ENCODE results near the gene VPS13C. TPM values are rescaled to one million over a fixed set of nuclear protein-coding genes. Genes with fewer than 3 reads are reported as not detected.

VPS13C gene
- total and polyA plus RNA-seq, 12 donors: 18.9 to 114 (median 55.2) TPM

GRCh38 chr15:62057341-62057980 lies 2.8 kb downstream of the VPS13C start:
- Histone ChIP-seq H3K4me3 (no peak overlapping the region), H3K27ac (no peak overlapping the region), H3K4me1 (replicated peaks in 1 of 2) (peaks cover 16 to 35% of the 10 kb centered on the region in 2 donors), H3K36me3 (replicated peaks in 1 of 2) (no peaks in the 10 kb centered on the region), H3K27me3 (no peaks in the 10 kb centered on the region), H3K9me3 (replicated peaks in 1 of 3) (no peaks in the 10 kb centered on the region)
- no peak for TF ChIP-seq CTCF (IDR thresholded peaks at IDR 0.05)
- no peak for TF ChIP-seq POLR2A (IDR thresholded peaks at IDR 0.05)
- WGBS, 4 donors: 76 to 83% (median 81%) methylated on average over 4 of the region's 4 CpGs
- no peak for DNase-seq
- intact Hi-C loops (cut with DNase I): no loop called here

- no peak overlapping the region for H3K27ac ChIP-seq
- peaks cover 28 to 52% of the 10 kb centered on the region in 2 donors for H3K4me1 ChIP-seq (replicated peaks in 1 of 2)
- 92 to 97% (median 94%) methylated on average over 5 of the region's 5 CpGs for WGBS, 4 donors
- no peaks in the 10 kb centered on the region for H3K27me3 ChIP-seq
- intact Hi-C loops (cut with DNase I): no loop called here
- H3K9me3 ChIP-seq (replicated peaks in 1 of 3): no peaks in the 10 kb centered on the region
- TF ChIP-seq CTCF (IDR thresholded peaks at IDR 0.05) (no peak), POLR2A (IDR thresholded peaks at IDR 0.05) (no peak)
- DNase-seq: no peak
- no peaks in the 10 kb centered on the region for H3K36me3 ChIP-seq (replicated peaks in 1 of 2)
- H3K4me3 ChIP-seq: no peak overlapping the region
Measured at GRCh38 chr15:62054979-62055378, 5.3 kb downstream of the VPS13C start.

- no peak for DNase-seq
- H3K36me3 ChIP-seq (replicated peaks in 1 of 2): no peaks in the 10 kb centered on the region
Measured at GRCh38 chr15:62053439-62054085, 6.7 kb downstream of the VPS13C start.

GRCh38 chr15:62052713-62053112 lies 7.5 kb downstream of the VPS13C start:
- intact Hi-C loops (cut with DNase I): no loop called here

More at GRCh38 chr15:62053439-62054085, 6.7 kb downstream of the VPS13C start:
- Histone ChIP-seq H3K4me1 (replicated peaks in 1 of 2) (peaks cover 28 to 44% of the 10 kb centered on the region in 2 donors), H3K4me3 (no peak overlapping the region), H3K27me3 (no peaks in the 10 kb centered on the region), H3K9me3 (replicated peaks in 1 of 3) (no peaks in the 10 kb centered on the region), H3K27ac (peak overlapping the region in 1 of 5 donors; percentile 3)
- 46 to 60% (median 46%) methylated on average over 5 of the region's 5 CpGs for WGBS, 4 donors
- intact Hi-C loops (cut with DNase I): no loop called here
- TF ChIP-seq CTCF (IDR thresholded peaks at IDR 0.05): no peak
- no peak for TF ChIP-seq POLR2A (IDR thresholded peaks at IDR 0.05)

More at GRCh38 chr15:62052713-62053112, 7.5 kb downstream of the VPS13C start:
- no peak overlapping the region for H3K4me3 ChIP-seq
- H3K27me3 ChIP-seq: no peaks in the 10 kb centered on the region
- H3K9me3 ChIP-seq (replicated peaks in 1 of 3): no peaks in the 10 kb centered on the region
- TF ChIP-seq POLR2A (IDR thresholded peaks at IDR 0.05): no peak
- TF ChIP-seq CTCF (IDR thresholded peaks at IDR 0.05): no peak
- DNase-seq: no peak
- WGBS, 4 donors: 92 to 100% (median 99%) methylated on average over 1 of the region's 1 CpG
- peaks cover 28 to 35% of the 10 kb centered on the region in 2 donors for H3K4me1 ChIP-seq (replicated peaks in 1 of 2)
- no peaks in the 10 kb centered on the region for H3K36me3 ChIP-seq (replicated peaks in 1 of 2)
- H3K27ac ChIP-seq: no peak overlapping the region
